Neural progenitor cell (in vitro differentiated cells): ENCODE data around the gene SHANK3. TPM values are rescaled to one million over a fixed set of nuclear protein-coding genes. Genes with fewer than 3 reads are reported as not detected.

ENCODE experiments used
- DNase-seq: peaks from one replicate; pipeline ENCODE4 v3.0.0-alpha.2; 2016; ENCODE audit warnings: low spot score
- H2AFZ ChIP-seq: fragments of 200-600 bp; sonication (generic); replicated peaks from 2 replicates; pipeline ENCODE4 v1.6.1; 2016; ENCODE audit warnings: antibody characterized with exemption
- H3F3A ChIP-seq: fragments of 200-600 bp; sonication (generic); 2 replicates; pipeline ENCODE4 v1.6.1; 2016; ENCODE audit warnings: antibody characterized with exemption, low read depth
- H3K27ac ChIP-seq: fragments of 200-600 bp; sonication (generic); 2 replicates; pipeline ENCODE4 v1.5.1; 2016; ENCODE audit warnings: mild to moderate bottlenecking
- H3K27me3 ChIP-seq: fragments of 200-600 bp; sonication (generic); 2 replicates; pipeline ENCODE4 v1.6.1; 2016; ENCODE audit warnings: mild to moderate bottlenecking, moderate library complexity
- H3K36me3 ChIP-seq: fragments of 200-600 bp; sonication (generic); 2 replicates; pipeline ENCODE4 v1.5.1; 2016
- H3K4me1 ChIP-seq: fragments of 200-600 bp; sonication (generic); 2 replicates; pipeline ENCODE4 v1.6.1; 2016; ENCODE audit warnings: mixed run types
- H3K4me2 ChIP-seq: fragments of 200-600 bp; sonication (generic); 2 replicates; pipeline ENCODE4 v1.6.1; 2016
- H3K4me3 ChIP-seq: fragments of 200-600 bp; sonication (generic); 2 replicates; pipeline ENCODE4 v1.5.1; 2016
- H3K79me2 ChIP-seq: fragments of 200-600 bp; sonication (generic); 2 replicates; pipeline ENCODE4 v1.6.1; 2016; ENCODE audit warnings: low read depth
- H3K9ac ChIP-seq: fragments of 200-600 bp; sonication (generic); 2 replicates; pipeline ENCODE4 v1.6.1; 2016
- H3K9me3 ChIP-seq: fragments of 200-600 bp; sonication (generic); 2 replicates; pipeline ENCODE4 v1.5.1; 2016; ENCODE audit warnings: low read depth
- H4K20me1 ChIP-seq: fragments of 200-600 bp; sonication (generic); 2 replicates; pipeline ENCODE4 v1.6.1; 2016; ENCODE audit warnings: low read depth
- H3K27ac Mint-ChIP-seq: 3 replicates; pipeline ENCODE4 v1.8.0; 2021; ENCODE audit warnings: mixed read lengths
- H3K27me3 Mint-ChIP-seq: 2 replicates; pipeline ENCODE4 v1.8.0; 2022; ENCODE audit warnings: low read depth, mild to moderate bottlenecking, inconsistent platforms, moderate library complexity, mixed read lengths; ENCODE audit not compliant: insufficient read depth
- H3K36me3 Mint-ChIP-seq: 3 replicates; pipeline ENCODE4 v1.8.0; 2021; ENCODE audit warnings: mixed read lengths
- H3K4me1 Mint-ChIP-seq: 3 replicates; pipeline ENCODE4 v1.8.0; 2021; ENCODE audit warnings: mixed read lengths
- H3K4me3 Mint-ChIP-seq: 3 replicates; pipeline ENCODE4 v1.8.0; 2021; ENCODE audit warnings: mild to moderate bottlenecking, moderate library complexity, mixed read lengths
- H3K9me3 Mint-ChIP-seq: 3 replicates; pipeline ENCODE4 v1.8.0; 2020; ENCODE audit warnings: mixed read lengths
- EZH2 ChIP-seq: fragments of 200-600 bp; sonication (generic); IDR thresholded peaks from 2 replicates; pipeline ENCODE4 v1.6.1; 2017; ENCODE audit warnings: antibody characterized with exemption, mild to moderate bottlenecking, moderate library complexity
- EZH2phosphoT487 ChIP-seq: fragments of 200-600 bp; sonication (generic); IDR thresholded peaks from 2 replicates; pipeline ENCODE4 v1.6.1; 2017; ENCODE audit warnings: antibody characterized with exemption
- total RNA-seq: library from RNA; depleted of rRNA; stranded (reverse); fragments of >200 nt; gene quantifications from 2 replicates; pipeline ENCODE4 v1.2.3, GENCODE V29; 2015; ENCODE audit warnings: low replicate concordance
- TF ChIP-seq, protein P1 (sequence below): fragments of 200-600 bp; sonication (generic); IDR thresholded peaks from 2 replicates; pipeline ENCODE4 v1.5.1; 2017; ENCODE audit warnings: antibody characterized with exemption, mild to moderate bottlenecking

The SHANK3 gene
- total RNA-seq, 1 donor from 2014 or later: 0.65 TPM

GRCh38 chr22:50625568-50626313, 46.9 kb upstream of the SHANK3 start:
- no peaks in the 10 kb centered on the region for H3K9me3 Mint-ChIP-seq
- H3K4me3 Mint-ChIP-seq: no peak overlapping the region
- Histone ChIP-seq H3K79me2 (no peaks in the 10 kb centered on the region), H3K36me3 (no peaks in the 10 kb centered on the region), H3K4me1 (peaks cover 18% of the 10 kb centered on the region), H2AFZ (no peak overlapping the region), H3K9ac (no peak overlapping the region), H3K4me3 (no peak overlapping the region), H3K27me3 (peaks cover 16% of the 10 kb centered on the region), H4K20me1 (peaks cover 4% of the 10 kb centered on the region), H3K9me3 (no peaks in the 10 kb centered on the region), H3F3A (peaks cover 28% of the 10 kb centered on the region), H3K4me2 (no peak overlapping the region), H3K27ac (no peak overlapping the region)
- no peak overlapping the region for H3K27ac Mint-ChIP-seq
- H3K36me3 Mint-ChIP-seq: no peaks in the 10 kb centered on the region
- peaks cover 35% of the 10 kb centered on the region for H3K4me1 Mint-ChIP-seq
- H3K27me3 Mint-ChIP-seq: peaks cover 2% of the 10 kb centered on the region
- TF ChIP-seq EZH2: no peak
- TF ChIP-seq, protein P1, sequence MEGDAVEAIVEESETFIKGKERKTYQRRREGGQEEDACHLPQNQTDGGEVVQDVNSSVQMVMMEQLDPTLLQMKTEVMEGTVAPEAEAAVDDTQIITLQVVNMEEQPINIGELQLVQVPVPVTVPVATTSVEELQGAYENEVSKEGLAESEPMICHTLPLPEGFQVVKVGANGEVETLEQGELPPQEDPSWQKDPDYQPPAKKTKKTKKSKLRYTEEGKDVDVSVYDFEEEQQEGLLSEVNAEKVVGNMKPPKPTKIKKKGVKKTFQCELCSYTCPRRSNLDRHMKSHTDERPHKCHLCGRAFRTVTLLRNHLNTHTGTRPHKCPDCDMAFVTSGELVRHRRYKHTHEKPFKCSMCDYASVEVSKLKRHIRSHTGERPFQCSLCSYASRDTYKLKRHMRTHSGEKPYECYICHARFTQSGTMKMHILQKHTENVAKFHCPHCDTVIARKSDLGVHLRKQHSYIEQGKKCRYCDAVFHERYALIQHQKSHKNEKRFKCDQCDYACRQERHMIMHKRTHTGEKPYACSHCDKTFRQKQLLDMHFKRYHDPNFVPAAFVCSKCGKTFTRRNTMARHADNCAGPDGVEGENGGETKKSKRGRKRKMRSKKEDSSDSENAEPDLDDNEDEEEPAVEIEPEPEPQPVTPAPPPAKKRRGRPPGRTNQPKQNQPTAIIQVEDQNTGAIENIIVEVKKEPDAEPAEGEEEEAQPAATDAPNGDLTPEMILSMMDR: peak; percentile 41
- peak; percentile 50 for DNase-seq

DNA sequence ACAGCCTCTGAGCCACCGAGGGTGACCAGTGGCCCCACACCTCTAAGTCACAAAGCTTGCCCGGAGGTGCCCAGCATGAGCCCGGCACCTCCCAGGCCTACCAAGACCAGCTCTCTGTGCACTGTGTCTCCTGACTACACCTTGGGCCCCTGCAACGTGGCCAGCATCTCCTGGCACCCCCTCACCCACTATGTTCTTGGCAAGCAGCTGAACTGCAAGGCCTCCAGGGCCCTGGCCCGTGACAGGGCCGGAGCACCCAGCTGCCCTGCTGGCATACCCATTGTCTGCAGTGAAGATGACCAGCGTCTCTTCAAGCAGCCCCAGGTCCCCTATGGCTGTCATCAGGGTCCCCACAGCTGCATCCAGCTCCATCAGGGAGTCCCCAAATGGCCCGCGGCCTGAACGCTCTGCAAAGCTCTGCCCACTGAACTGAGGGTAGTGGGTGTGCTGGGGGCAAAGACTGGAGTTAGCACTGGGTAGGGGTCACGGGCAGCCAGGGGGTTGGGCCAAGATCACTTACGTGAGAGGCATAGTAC, 46.2 kb upstream of the SHANK3 start:
- Histone ChIP-seq H3K27me3 (peaks cover 10% of the 10 kb centered on the region), H3K9ac (no peak overlapping the region), H3K9me3 (no peaks in the 10 kb centered on the region), H3K36me3 (no peaks in the 10 kb centered on the region), H3K79me2 (no peaks in the 10 kb centered on the region), H2AFZ (no peak overlapping the region), H3K4me1 (peaks cover 13% of the 10 kb centered on the region), H4K20me1 (peaks cover 4% of the 10 kb centered on the region), H3K4me2 (no peak overlapping the region), H3F3A (peaks cover 26% of the 10 kb centered on the region), H3K4me3 (no peak overlapping the region), H3K27ac (no peak overlapping the region)
- Mint-ChIP-seq H3K4me3 (peak overlapping the region; percentile 77), H3K4me1 (peaks cover 29% of the 10 kb centered on the region), H3K27me3 (peaks cover 2% of the 10 kb centered on the region), H3K9me3 (no peaks in the 10 kb centered on the region), H3K27ac (peak overlapping the region; percentile 57), H3K36me3 (no peaks in the 10 kb centered on the region)
- TF ChIP-seq EZH2phosphoT487 (no peak), EZH2 (no peak)
- TF ChIP-seq, protein P1: no peak
- no peak for DNase-seq

DNA sequence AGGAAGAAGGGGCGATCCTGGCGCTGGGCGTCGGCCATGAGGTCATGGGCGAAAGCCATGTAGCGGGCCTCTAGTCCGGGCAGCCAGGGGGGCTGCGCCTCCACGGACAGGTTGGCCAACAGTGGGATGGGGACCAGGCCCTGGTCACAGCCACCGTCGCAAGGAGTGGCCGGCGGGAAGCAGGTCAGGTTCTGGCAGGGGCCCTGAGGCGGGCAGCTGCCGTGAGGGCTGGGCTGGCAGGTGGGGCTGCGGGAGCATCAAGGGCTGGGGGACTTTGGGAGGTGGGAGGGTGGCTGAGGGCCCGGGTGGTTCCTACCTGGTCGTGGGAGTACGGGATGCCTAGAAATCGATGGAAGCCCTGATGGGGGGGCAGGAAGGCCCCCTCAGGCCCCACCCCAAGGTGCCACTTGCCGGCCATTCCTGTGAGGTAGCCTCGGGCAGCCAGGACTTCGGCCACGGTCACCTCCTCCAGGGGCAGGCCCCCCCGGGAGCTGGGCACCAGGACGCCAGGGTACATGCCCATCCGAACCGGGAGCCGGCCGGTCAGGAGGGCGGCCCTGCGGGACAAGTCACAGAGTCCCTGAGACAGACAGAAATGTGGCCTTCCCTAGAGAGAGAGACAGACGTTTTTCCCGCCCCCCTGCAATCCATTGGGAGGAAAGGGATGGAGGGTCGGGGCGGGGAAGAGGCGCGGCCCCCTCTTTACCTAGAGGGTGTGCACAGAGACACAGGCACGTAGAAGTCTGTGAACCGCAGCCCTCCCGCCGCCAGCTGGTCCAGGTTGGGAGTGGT, 45.6 kb upstream of the SHANK3 start:
- H3K4me1 Mint-ChIP-seq: peaks cover 22% of the 10 kb centered on the region
- TF ChIP-seq EZH2phosphoT487: no peak
- TF ChIP-seq, protein P1: no peak
- no peak for TF ChIP-seq EZH2
- Histone ChIP-seq H3K9me3 (no peaks in the 10 kb centered on the region), H3K4me2 (peak overlapping the region; percentile 97), H3K4me3 (peak overlapping the region; percentile 92), H4K20me1 (peaks cover 4% of the 10 kb centered on the region), H2AFZ (peak overlapping the region; percentile 83), H3K4me1 (peaks cover 8% of the 10 kb centered on the region), H3F3A (peaks cover 19% of the 10 kb centered on the region), H3K36me3 (no peaks in the 10 kb centered on the region), H3K27ac (no peak overlapping the region), H3K27me3 (peaks cover 6% of the 10 kb centered on the region), H3K9ac (no peak overlapping the region), H3K79me2 (no peaks in the 10 kb centered on the region)
- H3K27ac Mint-ChIP-seq: no peak overlapping the region
- H3K27me3 Mint-ChIP-seq: peaks cover 2% of the 10 kb centered on the region
- H3K36me3 Mint-ChIP-seq: no peaks in the 10 kb centered on the region
- no peaks in the 10 kb centered on the region for H3K9me3 Mint-ChIP-seq
- peak overlapping the region; percentile 83 for H3K4me3 Mint-ChIP-seq
- no peak for DNase-seq
